ENCODE data around the gene SHPK. TPM values are rescaled to one million over a fixed set of nuclear protein-coding genes. Genes with fewer than 3 reads are reported as not detected.
"Not testable (repeated sequence)": the region's sequence is repeated elsewhere in the genome, so short reads cannot be mapped to it uniquely, and the experiment has no call there.

Gene SHPK
- total and polyA plus RNA-seq, 12 donors: 2.3 to 7.6 (median 4.2) TPM

- no peak for ATAC-seq
- no peak for DNase-seq
- intact Hi-C loops (cut with DNase I): no loop called here
- peaks cover 0 to 79% (median 14%) of the 10 kb centered on the region in 9 donors for H3K36me3 ChIP-seq
- H3K27me3 ChIP-seq: no peaks in the 10 kb centered on the region
- no peaks in the 10 kb centered on the region for H3K4me1 ChIP-seq
- no peaks in the 10 kb centered on the region for H3K9me3 ChIP-seq
- TF ChIP-seq CTCF (IDR thresholded peaks at IDR 0.05): no peak
- 85 to 94% methylated on average over 9 of the region's 9 CpGs for WGBS, 2 donors
- H3K27ac ChIP-seq: no peak overlapping the region
- no peak overlapping the region for H3K4me3 ChIP-seq
These were observed 66.4 kb downstream of the SHPK start for GRCh38 chr17:3569534-3570137.

GRCh38 chr17:3566551-3566950 lies 69.5 kb downstream of the SHPK start:
- DNase-seq (no peak), ATAC-seq (no peak)
- Histone ChIP-seq H3K9me3 (no peaks in the 10 kb centered on the region), H3K4me1 (peaks cover 0 to 8% (median 0%) of the 10 kb centered on the region in 9 donors), H3K4me3 (no peak overlapping the region), H3K27me3 (no peaks in the 10 kb centered on the region), H3K36me3 (peaks cover 0 to 51% (median 10%) of the 10 kb centered on the region in 9 donors), H3K27ac (no peak overlapping the region)
- 66 to 81% methylated on average over 12 of the region's 12 CpGs for WGBS, 2 donors
- intact Hi-C loops (cut with DNase I): no loop called here
- no peak for TF ChIP-seq CTCF (IDR thresholded peaks at IDR 0.05)

- H3K36me3 ChIP-seq: peaks cover 0 to 37% (median 0%) of the 10 kb centered on the region in 9 donors
- WGBS, 2 donors: 89 to 91% methylated on average over 4 of the region's 4 CpGs
- ATAC-seq (no peak), DNase-seq (no peak)
- no peaks in the 10 kb centered on the region for H3K27me3 ChIP-seq
- H3K4me1 ChIP-seq: peaks cover 0 to 8% (median 0%) of the 10 kb centered on the region in 9 donors
- no peak overlapping the region for H3K4me3 ChIP-seq
- no peak overlapping the region for H3K27ac ChIP-seq
- no peaks in the 10 kb centered on the region for H3K9me3 ChIP-seq
- TF ChIP-seq CTCF (IDR thresholded peaks at IDR 0.05): no peak
- intact Hi-C loops (cut with DNase I): no loop called here
These were observed 70.9 kb downstream of the SHPK start for GRCh38 chr17:3565143-3565542.

GRCh38 chr17:3564241-3564640 lies 71.8 kb downstream of the SHPK start:
- H3K36me3 ChIP-seq: peaks cover 0 to 30% (median 0%) of the 10 kb centered on the region in 9 donors
- H3K9me3 ChIP-seq; H3K27me3 ChIP-seq; intact Hi-C loops (cut with DNase I); H3K4me3 ChIP-seq; DNase-seq; H3K4me1 ChIP-seq; H3K27ac ChIP-seq; ATAC-seq: not testable (repeated sequence)
- 96 to 97% methylated on average over 20 to 28 of the region's 28 CpGs for WGBS, 2 donors

GRCh38 chr17:3559270-3559645 lies 76.8 kb downstream of the SHPK start:
- Histone ChIP-seq H3K9me3 (no peaks in the 10 kb centered on the region), H3K27me3 (peaks cover 0 to 12% (median 0%) of the 10 kb centered on the region in 7 donors), H3K4me1 (peaks cover 0 to 10% (median 0%) of the 10 kb centered on the region in 9 donors), H3K4me3 (no peak overlapping the region), H3K27ac (no peak overlapping the region), H3K36me3 (no peaks in the 10 kb centered on the region)
- WGBS, 2 donors: 90 to 92% methylated on average over 9 of the region's 9 CpGs
- intact Hi-C loops (cut with DNase I): no loop called here
- DNase-seq (no peak), ATAC-seq (no peak)
- TF ChIP-seq CTCF (IDR thresholded peaks at IDR 0.05): no peak
